Measurements from ENCODE around the gene SERPINB10.

The SERPINB10 gene

GRCh38 chr18:63951302-63951705, 43.5 kb downstream of the SERPINB10 start:
- Mint-ChIP-seq H3K4me3 (no peak overlapping the region), H3K9me3 (ENCODE audit: low read depth) (peaks cover 5% of the 10 kb centered on the region), H3K27me3 (peaks cover 21% of the 10 kb centered on the region), H3K36me3 (peaks cover 3% of the 10 kb centered on the region), H3K4me1 (ENCODE audit: low read depth) (peaks cover 25% of the 10 kb centered on the region), H3K27ac (peak overlapping the region; percentile 1)

GRCh38 chr18:63953811-63954210, 46.1 kb downstream of the SERPINB10 start:
- Mint-ChIP-seq H3K27ac (no peak overlapping the region), H3K36me3 (peaks cover 3% of the 10 kb centered on the region), H3K4me3 (no peak overlapping the region)

DNA sequence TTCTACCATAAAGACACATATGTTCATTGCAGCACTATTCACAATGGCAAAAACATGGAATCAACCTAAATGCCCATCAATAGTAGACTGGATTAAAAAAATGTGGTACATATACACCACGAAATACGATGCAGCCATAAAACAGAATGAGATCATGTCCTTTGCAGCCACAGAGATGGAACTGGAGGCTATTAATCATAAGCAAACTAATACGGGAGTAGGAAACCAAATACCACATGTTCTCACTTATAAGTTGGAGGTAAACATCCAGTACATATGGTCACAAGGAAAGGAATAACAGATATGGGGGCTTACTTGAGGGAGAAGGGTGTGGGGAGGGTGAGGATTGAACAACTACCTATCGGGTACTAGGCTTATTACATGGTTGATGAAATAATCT, 49.0 kb downstream of the SERPINB10 start:
- no peaks in the 10 kb centered on the region for H3K36me3 Mint-ChIP-seq
- peaks cover 17% of the 10 kb centered on the region for H3K27me3 Mint-ChIP-seq
- peaks cover under 1% of the 10 kb centered on the region for H3K4me1 Mint-ChIP-seq (ENCODE audit: low read depth)
- no peaks in the 10 kb centered on the region for H3K9me3 Mint-ChIP-seq (ENCODE audit: low read depth)
- H3K4me3 Mint-ChIP-seq: no peak overlapping the region
- H3K27ac Mint-ChIP-seq: no peak overlapping the region

More at GRCh38 chr18:63953811-63954210, 46.1 kb downstream of the SERPINB10 start:
- peaks cover 5% of the 10 kb centered on the region for H3K9me3 Mint-ChIP-seq (ENCODE audit: low read depth)
- peaks cover 19% of the 10 kb centered on the region for H3K4me1 Mint-ChIP-seq (ENCODE audit: low read depth)
- H3K27me3 Mint-ChIP-seq: peaks cover 14% of the 10 kb centered on the region

GRCh38 chr18:63960891-63961290, 53.1 kb downstream of the SERPINB10 start:
- Mint-ChIP-seq H3K36me3 (no peaks in the 10 kb centered on the region), H3K4me1 (ENCODE audit: low read depth) (no peaks in the 10 kb centered on the region), H3K9me3 (ENCODE audit: low read depth) (no peaks in the 10 kb centered on the region), H3K4me3 (no peak overlapping the region), H3K27me3 (peaks cover 17% of the 10 kb centered on the region), H3K27ac (no peak overlapping the region)

DNA sequence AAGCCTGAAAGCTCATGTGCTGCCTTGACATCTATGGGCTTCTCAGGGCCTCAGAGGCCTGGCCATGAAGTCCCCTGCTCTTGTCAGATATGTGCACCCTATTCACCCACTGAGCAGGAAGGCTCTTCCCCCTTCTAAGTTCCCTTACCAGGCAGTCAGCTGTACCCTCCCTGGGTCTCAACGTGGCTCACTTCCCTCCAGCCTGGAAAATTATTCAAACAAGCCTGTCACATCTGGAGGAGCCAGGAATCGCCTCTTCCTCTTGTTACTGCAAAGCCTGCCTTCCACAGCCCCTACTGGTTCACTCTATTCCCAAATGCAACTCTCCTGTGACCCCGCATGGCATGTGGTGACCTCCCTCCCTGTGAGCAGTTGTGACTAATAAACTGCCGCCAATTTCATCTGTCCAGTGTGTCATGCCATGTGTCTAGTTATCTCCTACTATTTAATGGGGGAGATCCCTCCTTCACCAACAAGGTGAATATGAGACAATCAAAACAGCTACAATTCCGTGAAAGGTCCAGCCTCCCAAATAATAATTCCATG, 53.8 kb downstream of the SERPINB10 start:
- no peaks in the 10 kb centered on the region for H3K4me1 Mint-ChIP-seq (ENCODE audit: low read depth)
- no peak overlapping the region for H3K27ac Mint-ChIP-seq
- no peak overlapping the region for H3K4me3 Mint-ChIP-seq
- peaks cover 15% of the 10 kb centered on the region for H3K27me3 Mint-ChIP-seq
- no peaks in the 10 kb centered on the region for H3K36me3 Mint-ChIP-seq
- no peaks in the 10 kb centered on the region for H3K9me3 Mint-ChIP-seq (ENCODE audit: low read depth)

DNA sequence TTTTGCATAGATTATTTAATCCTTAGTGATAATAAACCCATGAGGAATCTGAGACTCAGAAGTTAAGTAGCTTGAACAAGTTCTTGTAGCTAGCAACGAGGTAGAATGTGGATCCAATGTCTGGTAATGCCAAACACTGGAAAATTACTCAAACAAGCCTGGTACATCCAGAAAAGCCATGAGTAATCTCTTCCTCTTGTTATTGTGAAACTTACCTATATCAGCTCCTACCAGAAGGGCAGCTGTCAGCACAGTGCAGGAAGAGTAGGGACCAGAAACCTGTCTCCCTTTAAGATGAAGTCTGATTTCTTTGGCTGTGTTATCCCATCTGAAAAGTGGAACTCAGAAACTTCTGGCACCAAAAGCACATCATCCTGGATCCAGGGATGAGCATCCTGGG, 54.4 kb downstream of the SERPINB10 start:
- H3K4me1 Mint-ChIP-seq (ENCODE audit: low read depth): no peaks in the 10 kb centered on the region
- H3K27ac Mint-ChIP-seq: no peak overlapping the region
- H3K4me3 Mint-ChIP-seq: no peak overlapping the region
- no peaks in the 10 kb centered on the region for H3K9me3 Mint-ChIP-seq (ENCODE audit: low read depth)
- peaks cover 12% of the 10 kb centered on the region for H3K27me3 Mint-ChIP-seq
- no peaks in the 10 kb centered on the region for H3K36me3 Mint-ChIP-seq

GRCh38 chr18:63963615-63964256, 56.0 kb downstream of the SERPINB10 start:
- Mint-ChIP-seq H3K36me3 (no peaks in the 10 kb centered on the region), H3K9me3 (ENCODE audit: low read depth) (no peaks in the 10 kb centered on the region), H3K27ac (no peak overlapping the region), H3K4me1 (ENCODE audit: low read depth) (peaks cover 3% of the 10 kb centered on the region), H3K4me3 (no peak overlapping the region), H3K27me3 (peaks cover 12% of the 10 kb centered on the region)

GRCh38 chr18:63964908-63965307, 57.1 kb downstream of the SERPINB10 start:
- peaks cover 8% of the 10 kb centered on the region for H3K27me3 Mint-ChIP-seq
- no peak overlapping the region for H3K4me3 Mint-ChIP-seq
- H3K27ac Mint-ChIP-seq: no peak overlapping the region
- H3K4me1 Mint-ChIP-seq (ENCODE audit: low read depth): peaks cover 15% of the 10 kb centered on the region
- no peaks in the 10 kb centered on the region for H3K9me3 Mint-ChIP-seq (ENCODE audit: low read depth)
- no peaks in the 10 kb centered on the region for H3K36me3 Mint-ChIP-seq

GRCh38 chr18:63965716-63966330, 58.1 kb downstream of the SERPINB10 start:
- peaks cover 8% of the 10 kb centered on the region for H3K27me3 Mint-ChIP-seq
- H3K4me1 Mint-ChIP-seq (ENCODE audit: low read depth): peaks cover 18% of the 10 kb centered on the region
- H3K4me3 Mint-ChIP-seq: no peak overlapping the region
- no peaks in the 10 kb centered on the region for H3K9me3 Mint-ChIP-seq (ENCODE audit: low read depth)
- H3K27ac Mint-ChIP-seq: no peak overlapping the region
- H3K36me3 Mint-ChIP-seq: no peaks in the 10 kb centered on the region

DNA sequence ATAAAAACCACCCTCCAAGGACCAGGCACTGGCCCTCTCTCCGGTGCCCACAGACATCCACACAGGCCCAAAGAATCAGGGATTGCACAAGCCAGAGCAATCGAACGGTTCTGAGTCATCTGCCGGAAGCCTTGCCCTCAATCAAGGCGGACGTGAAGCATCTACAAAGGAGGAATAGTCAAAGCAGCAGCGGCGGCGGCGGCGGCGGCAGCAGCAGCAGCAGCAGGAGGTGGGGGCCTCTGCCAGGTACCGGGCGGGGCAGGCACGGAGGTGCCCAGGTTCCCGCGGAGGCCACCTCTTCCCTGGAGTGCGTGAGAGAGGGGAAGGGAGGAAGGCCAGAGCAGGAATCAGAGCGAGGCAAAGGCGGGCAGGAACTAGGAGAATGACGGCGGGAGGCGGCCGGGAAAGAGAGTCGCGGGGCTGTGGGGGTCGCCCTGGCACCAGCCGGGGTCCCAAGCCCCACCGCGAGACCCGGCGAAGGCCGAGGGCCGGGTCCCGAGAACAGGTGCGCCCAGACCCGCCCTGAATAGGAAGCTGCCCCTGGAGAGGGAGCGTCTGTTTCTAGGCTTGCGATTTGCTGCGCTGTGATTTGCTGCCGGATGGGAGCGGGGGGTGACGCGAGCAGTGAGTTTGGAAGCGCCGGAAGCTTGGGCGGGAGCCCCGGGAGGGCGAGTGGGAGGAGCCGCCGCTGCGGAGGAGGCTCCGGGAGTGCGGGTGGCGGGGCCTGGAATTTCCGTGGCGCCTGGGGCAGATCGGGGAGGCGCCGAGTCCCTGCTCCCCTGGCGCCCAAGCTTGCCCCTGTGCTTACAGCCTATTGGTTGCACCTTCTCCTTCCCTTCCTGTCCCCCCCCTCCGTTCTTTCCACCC, 62.4 kb downstream of the SERPINB10 start, which contains the start of gene SERPINB8:
TSS of gene SERPINB8 (plus strand) at position 140 of the 867 bp plus-strand sequence. CDS start 8,228 bp downstream, outside the sequence.
- Mint-ChIP-seq H3K36me3 (no peaks in the 10 kb centered on the region), H3K27me3 (no peaks in the 10 kb centered on the region), H3K9me3 (ENCODE audit: low read depth) (no peaks in the 10 kb centered on the region), H3K27ac (peak within 1 kb of the TSS; percentile 93), H3K4me3 (peak within 1 kb of the TSS; percentile 98), H3K4me1 (ENCODE audit: low read depth) (peaks cover 37% of the 10 kb centered on the region)

- no peaks in the 10 kb centered on the region for H3K36me3 Mint-ChIP-seq
- peak overlapping the region; percentile 98 for H3K4me3 Mint-ChIP-seq
- no peaks in the 10 kb centered on the region for H3K9me3 Mint-ChIP-seq (ENCODE audit: low read depth)
- peak overlapping the region; percentile 91 for H3K27ac Mint-ChIP-seq
- H3K27me3 Mint-ChIP-seq: no peaks in the 10 kb centered on the region
- peaks cover 38% of the 10 kb centered on the region for H3K4me1 Mint-ChIP-seq (ENCODE audit: low read depth)
These were observed 63.0 kb downstream of the SERPINB10 start for GRCh38 chr18:63970809-63971205.

DNA sequence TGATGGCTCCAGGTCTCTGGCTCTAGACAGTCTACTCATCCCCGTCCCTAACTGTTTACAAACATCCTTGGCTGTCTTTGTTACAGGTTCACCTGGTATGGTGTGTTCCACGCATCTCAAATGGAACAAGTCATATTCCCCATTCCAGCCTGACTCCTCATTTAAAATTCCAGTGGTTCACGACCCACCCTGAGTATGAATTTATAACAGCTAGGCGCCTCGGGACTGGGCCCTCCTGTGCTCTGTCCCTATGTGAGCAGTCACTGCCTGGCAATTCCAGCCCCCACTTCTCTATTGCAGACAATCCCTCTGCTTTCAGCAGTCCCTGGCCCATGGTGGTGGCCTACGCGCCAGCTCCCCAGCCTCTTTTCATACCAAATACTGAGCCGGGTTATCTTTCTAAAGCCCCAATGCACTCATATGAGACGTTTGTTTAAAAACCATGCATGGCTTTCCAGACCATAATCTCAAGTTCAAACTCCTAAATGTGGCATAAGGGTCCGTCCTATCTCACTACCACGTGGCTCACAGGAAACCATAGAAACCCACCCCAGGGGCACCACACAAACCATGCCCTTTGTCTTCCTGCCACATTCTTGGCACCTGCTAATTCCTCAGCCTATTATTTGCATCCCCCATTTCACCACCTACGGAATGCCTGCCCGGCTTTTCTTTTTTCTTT, 63.7 kb downstream of the SERPINB10 start:
- H3K4me3 Mint-ChIP-seq: peak overlapping the region; percentile 98
- peaks cover 38% of the 10 kb centered on the region for H3K4me1 Mint-ChIP-seq (ENCODE audit: low read depth)
- no peaks in the 10 kb centered on the region for H3K27me3 Mint-ChIP-seq
- no peaks in the 10 kb centered on the region for H3K36me3 Mint-ChIP-seq
- peak overlapping the region; percentile 91 for H3K27ac Mint-ChIP-seq
- H3K9me3 Mint-ChIP-seq (ENCODE audit: low read depth): no peaks in the 10 kb centered on the region

DNA sequence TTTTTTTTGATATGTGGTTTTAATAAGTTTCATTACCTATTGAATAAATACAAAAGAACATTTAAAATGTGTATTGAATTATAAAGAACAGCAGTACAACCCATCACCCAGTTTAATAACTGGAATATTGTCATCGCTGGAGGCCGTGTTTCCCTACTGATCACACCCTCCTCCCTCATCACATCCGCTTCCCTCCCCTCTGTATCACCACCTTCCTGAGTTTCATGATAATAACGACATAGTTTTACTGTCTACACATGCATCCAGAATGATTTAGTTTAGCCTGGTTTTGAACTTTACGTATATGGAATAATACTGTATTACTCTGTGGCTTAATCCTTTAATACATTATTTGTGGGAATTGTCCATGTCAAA, 64.2 kb downstream of the SERPINB10 start:
- Mint-ChIP-seq H3K36me3 (no peaks in the 10 kb centered on the region), H3K9me3 (ENCODE audit: low read depth) (no peaks in the 10 kb centered on the region), H3K27me3 (no peaks in the 10 kb centered on the region), H3K4me3 (peak overlapping the region; percentile 98), H3K27ac (peak overlapping the region; percentile 91), H3K4me1 (ENCODE audit: low read depth) (peaks cover 38% of the 10 kb centered on the region)

DNA sequence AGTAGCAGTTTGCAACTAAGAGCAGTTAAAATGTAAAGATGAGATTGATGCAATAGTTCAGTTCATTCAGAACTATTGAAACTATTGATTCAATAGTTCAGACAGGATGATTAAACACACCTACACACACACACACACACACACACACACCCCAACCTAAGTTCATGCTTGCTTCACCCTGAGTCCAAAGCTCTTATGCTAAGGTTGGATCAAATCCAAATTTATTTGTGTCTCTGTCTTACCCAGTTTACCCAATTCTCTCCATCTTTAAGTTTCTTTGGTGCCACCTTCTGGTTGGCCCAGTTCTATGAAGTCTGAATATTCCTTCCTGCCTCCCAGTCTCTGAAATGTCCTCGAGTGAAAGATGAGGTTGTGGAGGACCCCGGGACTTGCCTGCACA, 67.2 kb downstream of the SERPINB10 start:
- Mint-ChIP-seq H3K36me3 (no peaks in the 10 kb centered on the region), H3K9me3 (ENCODE audit: low read depth) (no peaks in the 10 kb centered on the region), H3K27me3 (no peaks in the 10 kb centered on the region), H3K4me1 (ENCODE audit: low read depth) (peaks cover 26% of the 10 kb centered on the region), H3K27ac (no peak overlapping the region), H3K4me3 (no peak overlapping the region)
